ENCODE data around the gene MRPS18A.

GRCh38 chr6:43713643-43714310 lies 26.2 kb upstream of the MRPS18A start:
- TF ChIP-seq, protein P1, sequence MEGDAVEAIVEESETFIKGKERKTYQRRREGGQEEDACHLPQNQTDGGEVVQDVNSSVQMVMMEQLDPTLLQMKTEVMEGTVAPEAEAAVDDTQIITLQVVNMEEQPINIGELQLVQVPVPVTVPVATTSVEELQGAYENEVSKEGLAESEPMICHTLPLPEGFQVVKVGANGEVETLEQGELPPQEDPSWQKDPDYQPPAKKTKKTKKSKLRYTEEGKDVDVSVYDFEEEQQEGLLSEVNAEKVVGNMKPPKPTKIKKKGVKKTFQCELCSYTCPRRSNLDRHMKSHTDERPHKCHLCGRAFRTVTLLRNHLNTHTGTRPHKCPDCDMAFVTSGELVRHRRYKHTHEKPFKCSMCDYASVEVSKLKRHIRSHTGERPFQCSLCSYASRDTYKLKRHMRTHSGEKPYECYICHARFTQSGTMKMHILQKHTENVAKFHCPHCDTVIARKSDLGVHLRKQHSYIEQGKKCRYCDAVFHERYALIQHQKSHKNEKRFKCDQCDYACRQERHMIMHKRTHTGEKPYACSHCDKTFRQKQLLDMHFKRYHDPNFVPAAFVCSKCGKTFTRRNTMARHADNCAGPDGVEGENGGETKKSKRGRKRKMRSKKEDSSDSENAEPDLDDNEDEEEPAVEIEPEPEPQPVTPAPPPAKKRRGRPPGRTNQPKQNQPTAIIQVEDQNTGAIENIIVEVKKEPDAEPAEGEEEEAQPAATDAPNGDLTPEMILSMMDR (IDR thresholded peaks at IDR 0.05), result no peak
- TF ChIP-seq EP300 (IDR thresholded peaks at IDR 0.05), result no peak
